ENCODE results near the gene ACOXL.

Gene ACOXL

GRCh38 chr2:111121028-111121827, 388.9 kb downstream of the ACOXL start:
- peak; percentile 65 for DNase-seq

- peak; percentile 87 for DNase-seq
Observed at GRCh38 chr2:111121828-111122630, 389.7 kb downstream of the ACOXL start.

GRCh38 chr2:111122631-111123421, 390.5 kb downstream of the ACOXL start:
- DNase-seq = peak; percentile 60

- no peak for DNase-seq
Observed at GRCh38 chr2:111123751-111124150, 391.4 kb downstream of the ACOXL start.

GRCh38 chr2:111126581-111126980, 394.2 kb downstream of the ACOXL start:
- DNase-seq = no peak

GRCh38 chr2:111127351-111127750, 395.0 kb downstream of the ACOXL start:
- no peak for DNase-seq

GRCh38 chr2:111128096-111128495, 395.7 kb downstream of the ACOXL start:
- no peak for DNase-seq

- no peak for DNase-seq
Observed at GRCh38 chr2:111133603-111134002, 401.2 kb downstream of the ACOXL start.

GRCh38 chr2:111134055-111134454, 401.7 kb downstream of the ACOXL start:
- DNase-seq = no peak

GRCh38 chr2:111135237-111135909, 403.0 kb downstream of the ACOXL start:
- DNase-seq = no peak

- DNase-seq = no peak
Observed at GRCh38 chr2:111135910-111136297, 403.5 kb downstream of the ACOXL start.

GRCh38 chr2:111138839-111139238, 406.5 kb downstream of the ACOXL start:
- no peak for DNase-seq

GRCh38 chr2:111139637-111140317, 407.4 kb downstream of the ACOXL start:
- DNase-seq = no peak

- no peak for DNase-seq
Observed at GRCh38 chr2:111140815-111141214, 408.4 kb downstream of the ACOXL start.

GRCh38 chr2:111142101-111142500, 409.7 kb downstream of the ACOXL start:
- no peak for DNase-seq

- DNase-seq = no peak
Observed at GRCh38 chr2:111143107-111143842, 410.9 kb downstream of the ACOXL start.

GRCh38 chr2:111143843-111144198, 411.4 kb downstream of the ACOXL start:
- DNase-seq = no peak

- DNase-seq = no peak
Observed at GRCh38 chr2:111145103-111145760, 412.9 kb downstream of the ACOXL start.

GRCh38 chr2:111145951-111146350, 413.6 kb downstream of the ACOXL start:
- no peak for DNase-seq

GRCh38 chr2:111148225-111148873, 416.0 kb downstream of the ACOXL start:
- DNase-seq = no peak
